ENCODE measurements around the gene MOB2.

The MOB2 gene

GRCh38 chr11:1444321-1444720 lies 42.3 kb downstream of the MOB2 start:
- TF ChIP-seq CTCF (IDR thresholded peaks at IDR 0.05) = no peak
- Histone ChIP-seq H3K9me3 (no peaks in the 10 kb centered on the region), H3K36me3 (no peaks in the 10 kb centered on the region), H3K27ac (no peak overlapping the region), H3K4me3 (no peak overlapping the region), H3K27me3 (peaks cover 0 to 69% of the 10 kb centered on the region in 2 donors), H3K4me1 (peaks cover 0 to 7% (median 0%) of the 10 kb centered on the region in 4 donors)
- DNase-seq = no peak
- intact Hi-C loops (cut with DNase I; ENCODE audit: low total_unique reads) = no loop called here

- Histone ChIP-seq H3K9me3 (no peaks in the 10 kb centered on the region), H3K4me1 (peaks cover 0 to 7% (median 0%) of the 10 kb centered on the region in 4 donors), H3K27me3 (peaks cover 0 to 69% of the 10 kb centered on the region in 2 donors), H3K27ac (no peak overlapping the region), H3K36me3 (no peaks in the 10 kb centered on the region), H3K4me3 (no peak overlapping the region)
- TF ChIP-seq CTCF (IDR thresholded peaks at IDR 0.05) = no peak
- no peak for DNase-seq
- intact Hi-C loops (cut with DNase I; ENCODE audit: low total_unique reads) = no loop called here
Measured at GRCh38 chr11:1443737-1444136, 42.8 kb downstream of the MOB2 start.

GRCh38 chr11:1442807-1443366 lies 43.7 kb downstream of the MOB2 start:
- no peak for TF ChIP-seq CTCF (IDR thresholded peaks at IDR 0.05)
- Histone ChIP-seq H3K9me3 (no peaks in the 10 kb centered on the region), H3K4me1 (peaks cover 0 to 5% (median 0%) of the 10 kb centered on the region in 4 donors), H3K36me3 (no peaks in the 10 kb centered on the region), H3K4me3 (no peak overlapping the region), H3K27ac (no peak overlapping the region), H3K27me3 (peaks cover 0 to 69% of the 10 kb centered on the region in 2 donors)
- intact Hi-C loops (cut with DNase I; ENCODE audit: low total_unique reads) = no loop called here
- DNase-seq = no peak

GRCh38 chr11:1442163-1442562 lies 44.4 kb downstream of the MOB2 start:
- no peak for DNase-seq
- Histone ChIP-seq H3K27me3 (peaks cover 0 to 69% of the 10 kb centered on the region in 2 donors), H3K4me3 (no peak overlapping the region), H3K36me3 (no peaks in the 10 kb centered on the region), H3K9me3 (no peaks in the 10 kb centered on the region), H3K27ac (no peak overlapping the region), H3K4me1 (no peaks in the 10 kb centered on the region)
- intact Hi-C loops (cut with DNase I; ENCODE audit: low total_unique reads) = no loop called here
- TF ChIP-seq CTCF (IDR thresholded peaks at IDR 0.05) = no peak

GRCh38 chr11:1440496-1440895 lies 46.1 kb downstream of the MOB2 start:
- H3K27ac ChIP-seq = no peak overlapping the region
- intact Hi-C loops (cut with DNase I; ENCODE audit: low total_unique reads) = no loop called here
- H3K4me3 ChIP-seq = no peak overlapping the region
- no peaks in the 10 kb centered on the region for H3K9me3 ChIP-seq
- peaks cover 0 to 79% of the 10 kb centered on the region in 2 donors for H3K27me3 ChIP-seq
- no peak for DNase-seq
- H3K36me3 ChIP-seq = no peaks in the 10 kb centered on the region
- TF ChIP-seq CTCF (IDR thresholded peaks at IDR 0.05) = no peak
- H3K4me1 ChIP-seq = peaks cover 0 to 11% (median 0%) of the 10 kb centered on the region in 4 donors

GRCh38 chr11:1440066-1440465 lies 46.5 kb downstream of the MOB2 start:
- peaks cover 0 to 11% (median 0%) of the 10 kb centered on the region in 4 donors for H3K4me1 ChIP-seq
- DNase-seq = no peak
- no peak for TF ChIP-seq CTCF (IDR thresholded peaks at IDR 0.05)
- intact Hi-C loops (cut with DNase I; ENCODE audit: low total_unique reads) = no loop called here
- no peaks in the 10 kb centered on the region for H3K9me3 ChIP-seq
- no peaks in the 10 kb centered on the region for H3K36me3 ChIP-seq
- H3K27me3 ChIP-seq = peaks cover 0 to 80% of the 10 kb centered on the region in 2 donors
- H3K27ac ChIP-seq = no peak overlapping the region
- H3K4me3 ChIP-seq = no peak overlapping the region
